ENCODE data around the gene TVP23B.
"Not testable (repeated sequence)": the region's sequence is repeated elsewhere in the genome, so short reads cannot be mapped to it uniquely, and the experiment has no call there.

DNA sequence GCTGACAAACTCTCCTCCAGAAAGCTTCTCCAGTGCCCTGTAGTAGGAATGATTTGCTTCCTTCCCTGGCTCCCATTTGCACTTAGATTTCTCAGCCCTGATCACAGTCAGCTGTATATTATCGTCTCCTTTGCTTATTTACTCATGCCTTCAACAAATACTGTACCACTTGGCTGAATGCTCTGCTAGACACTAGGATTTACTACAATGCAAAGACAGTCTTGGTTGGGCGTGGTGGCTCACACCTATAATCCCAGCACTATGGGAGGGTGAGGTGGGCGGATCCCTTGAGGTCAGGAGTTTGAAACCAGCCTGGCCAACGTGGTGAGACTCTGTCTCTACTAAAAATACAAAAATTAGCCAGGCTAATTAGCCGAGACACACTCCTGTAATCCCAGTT lies 5.9 kb downstream of the TVP23B start:
- TF ChIP-seq, protein P1, sequence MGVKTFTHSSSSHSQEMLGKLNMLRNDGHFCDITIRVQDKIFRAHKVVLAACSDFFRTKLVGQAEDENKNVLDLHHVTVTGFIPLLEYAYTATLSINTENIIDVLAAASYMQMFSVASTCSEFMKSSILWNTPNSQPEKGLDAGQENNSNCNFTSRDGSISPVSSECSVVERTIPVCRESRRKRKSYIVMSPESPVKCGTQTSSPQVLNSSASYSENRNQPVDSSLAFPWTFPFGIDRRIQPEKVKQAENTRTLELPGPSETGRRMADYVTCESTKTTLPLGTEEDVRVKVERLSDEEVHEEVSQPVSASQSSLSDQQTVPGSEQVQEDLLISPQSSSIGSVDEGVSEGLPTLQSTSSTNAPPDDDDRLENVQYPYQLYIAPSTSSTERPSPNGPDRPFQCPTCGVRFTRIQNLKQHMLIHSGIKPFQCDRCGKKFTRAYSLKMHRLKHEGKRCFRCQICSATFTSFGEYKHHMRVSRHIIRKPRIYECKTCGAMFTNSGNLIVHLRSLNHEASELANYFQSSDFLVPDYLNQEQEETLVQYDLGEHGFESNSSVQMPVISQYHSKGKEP (tag by site-specific recombination; IDR thresholded peaks at IDR 0.05), result not testable (repeated sequence)
- not testable (repeated sequence) for TF ChIP-seq SETDB1 (IDR thresholded peaks at IDR 0.05; ENCODE audit: insufficient read length, low read length); ZNF670 (tag by site-specific recombination; IDR thresholded peaks at IDR 0.05; ENCODE audit: low read depth); ZNF223 (tag by site-specific recombination; IDR thresholded peaks at IDR 0.05); CTCF (tag by site-specific recombination; IDR thresholded peaks at IDR 0.05); YY1 (tag by site-specific recombination; IDR thresholded peaks at IDR 0.05); SP7 (tag by site-specific recombination; IDR thresholded peaks at IDR 0.05); ZFP3 (tag by site-specific recombination; IDR thresholded peaks at IDR 0.05; ENCODE audit: low read depth); ZNF529 (tag by site-specific recombination; IDR thresholded peaks at IDR 0.05; ENCODE audit: insufficient replicate concordance); BCL11B (tag by site-specific recombination; IDR thresholded peaks at IDR 0.05; ENCODE audit: low read depth); PBX3 (CRISPR knock-in tag; IDR thresholded peaks at IDR 0.05)
- TF ChIP-seq, protein P2, sequence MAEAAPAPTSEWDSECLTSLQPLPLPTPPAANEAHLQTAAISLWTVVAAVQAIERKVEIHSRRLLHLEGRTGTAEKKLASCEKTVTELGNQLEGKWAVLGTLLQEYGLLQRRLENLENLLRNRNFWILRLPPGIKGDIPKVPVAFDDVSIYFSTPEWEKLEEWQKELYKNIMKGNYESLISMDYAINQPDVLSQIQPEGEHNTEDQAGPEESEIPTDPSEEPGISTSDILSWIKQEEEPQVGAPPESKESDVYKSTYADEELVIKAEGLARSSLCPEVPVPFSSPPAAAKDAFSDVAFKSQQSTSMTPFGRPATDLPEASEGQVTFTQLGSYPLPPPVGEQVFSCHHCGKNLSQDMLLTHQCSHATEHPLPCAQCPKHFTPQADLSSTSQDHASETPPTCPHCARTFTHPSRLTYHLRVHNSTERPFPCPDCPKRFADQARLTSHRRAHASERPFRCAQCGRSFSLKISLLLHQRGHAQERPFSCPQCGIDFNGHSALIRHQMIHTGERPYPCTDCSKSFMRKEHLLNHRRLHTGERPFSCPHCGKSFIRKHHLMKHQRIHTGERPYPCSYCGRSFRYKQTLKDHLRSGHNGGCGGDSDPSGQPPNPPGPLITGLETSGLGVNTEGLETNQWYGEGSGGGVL (tag by site-specific recombination; IDR thresholded peaks at IDR 0.05), result not testable (repeated sequence)
